Uterus (tissue), 2 donors: Measurements from ENCODE around the gene SYS1.

ENCODE experiments used
- POLR2A ChIP-seq, 2 donors: fragments of 450-650 bp; IDR thresholded peaks; one replicate each; pipeline ENCODE4 v1.6.1; 2016; ENCODE audit warnings: antibody characterized with exemption in 2 of 2, mild to moderate bottlenecking in 1 of 2, moderate library complexity in 1 of 2
- TF ChIP-seq, protein P1 (sequence below), 4 experiments: fragments of 200-600 bp in 2 of 4; fragments of 450-650 bp in 2 of 4; sonication (generic) in 2 of 4; IDR thresholded peaks; one replicate each; pipeline ENCODE4 v1.5.1; 2016 to 2019; ENCODE audit warnings: antibody characterized with exemption in 4 of 4, mild to moderate bottlenecking in 2 of 4, moderate library complexity in 1 of 4

DNA sequence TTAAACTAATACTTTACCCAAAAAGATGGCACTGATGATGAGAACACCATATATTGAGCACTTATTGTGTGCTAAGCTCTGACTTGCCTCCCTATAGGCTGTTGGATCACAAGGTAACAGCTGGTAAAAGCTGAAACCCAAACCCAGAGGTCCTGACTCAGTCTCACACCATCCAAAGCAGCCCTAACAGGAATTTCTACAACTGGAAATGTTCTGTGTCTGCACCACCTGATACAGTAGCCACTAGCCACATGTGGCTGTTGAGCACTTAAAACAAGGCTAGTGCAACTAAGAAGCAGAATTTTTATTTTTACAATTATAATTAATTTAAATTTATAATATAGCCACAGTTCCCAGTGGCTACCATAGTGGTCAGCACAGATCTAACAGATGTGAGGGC, 39.2 kb upstream of the SYS1 start:
- no peak for TF ChIP-seq POLR2A (IDR thresholded peaks at IDR 0.05)
- TF ChIP-seq, protein P1, sequence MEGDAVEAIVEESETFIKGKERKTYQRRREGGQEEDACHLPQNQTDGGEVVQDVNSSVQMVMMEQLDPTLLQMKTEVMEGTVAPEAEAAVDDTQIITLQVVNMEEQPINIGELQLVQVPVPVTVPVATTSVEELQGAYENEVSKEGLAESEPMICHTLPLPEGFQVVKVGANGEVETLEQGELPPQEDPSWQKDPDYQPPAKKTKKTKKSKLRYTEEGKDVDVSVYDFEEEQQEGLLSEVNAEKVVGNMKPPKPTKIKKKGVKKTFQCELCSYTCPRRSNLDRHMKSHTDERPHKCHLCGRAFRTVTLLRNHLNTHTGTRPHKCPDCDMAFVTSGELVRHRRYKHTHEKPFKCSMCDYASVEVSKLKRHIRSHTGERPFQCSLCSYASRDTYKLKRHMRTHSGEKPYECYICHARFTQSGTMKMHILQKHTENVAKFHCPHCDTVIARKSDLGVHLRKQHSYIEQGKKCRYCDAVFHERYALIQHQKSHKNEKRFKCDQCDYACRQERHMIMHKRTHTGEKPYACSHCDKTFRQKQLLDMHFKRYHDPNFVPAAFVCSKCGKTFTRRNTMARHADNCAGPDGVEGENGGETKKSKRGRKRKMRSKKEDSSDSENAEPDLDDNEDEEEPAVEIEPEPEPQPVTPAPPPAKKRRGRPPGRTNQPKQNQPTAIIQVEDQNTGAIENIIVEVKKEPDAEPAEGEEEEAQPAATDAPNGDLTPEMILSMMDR (IDR thresholded peaks at IDR 0.05): no peak
